KMS-11 (cell line): ENCODE results near the gene KLHL29.

Experiments used
- H2AFZ ChIP-seq: fragments of 200-600 bp; sonication (generic); 2 replicates; pipeline ENCODE4 v1.6.1; 2016; ENCODE audit warnings: antibody characterized with exemption, mixed run types, low read depth
- H3K27ac ChIP-seq: fragments of 200-600 bp; sonication (generic); 2 replicates; pipeline ENCODE4 v1.6.1; 2016; ENCODE audit warnings: mild to moderate bottlenecking, mixed run types
- H3K27me3 ChIP-seq: fragments of 200-600 bp; sonication (generic); 2 replicates; pipeline ENCODE4 v1.6.1; 2017; ENCODE audit warnings: mild to moderate bottlenecking, low read depth, mixed run types, moderate library complexity; ENCODE audit not compliant: insufficient read depth
- H3K36me3 ChIP-seq: fragments of 200-600 bp; sonication (generic); 2 replicates; pipeline ENCODE4 v1.6.1; 2017; ENCODE audit warnings: mild to moderate bottlenecking, mixed run types; ENCODE audit not compliant: insufficient read depth
- H3K4me1 ChIP-seq: fragments of 200-600 bp; sonication (generic); 2 replicates; pipeline ENCODE4 v1.6.1; 2016; ENCODE audit warnings: mild to moderate bottlenecking, low read depth, mixed run types; ENCODE audit not compliant: poor library complexity, severe bottlenecking
- H3K4me2 ChIP-seq: fragments of 200-600 bp; sonication (generic); 2 replicates; pipeline ENCODE4 v1.7.0; 2016; ENCODE audit warnings: mild to moderate bottlenecking, mixed run types
- H3K4me3 ChIP-seq: fragments of 200-600 bp; sonication (generic); IDR thresholded peaks from 2 replicates; pipeline ENCODE4 v1.6.1; 2017; ENCODE audit warnings: low read depth, low read length, mixed read lengths; ENCODE audit not compliant: insufficient read depth
- H3K79me2 ChIP-seq: fragments of 200-600 bp; sonication (generic); 2 replicates; pipeline ENCODE4 v1.6.1; 2016; ENCODE audit warnings: low read depth, mixed run types; ENCODE audit not compliant: insufficient read depth
- H3K9ac ChIP-seq: fragments of 200-600 bp; sonication (generic); 2 replicates; pipeline ENCODE4 v1.6.1; 2016; ENCODE audit warnings: mild to moderate bottlenecking, mixed run types
- H4K20me1 ChIP-seq: fragments of 200-600 bp; sonication (generic); 2 replicates; pipeline ENCODE4 v1.6.1; 2016; ENCODE audit warnings: mild to moderate bottlenecking, mixed run types; ENCODE audit not compliant: insufficient read depth
- TF ChIP-seq, protein P1 (sequence below): fragments of 200-600 bp; sonication (generic); conservative IDR thresholded peaks from 2 replicates; pipeline ENCODE4 v1.6.1; 2017; ENCODE audit warnings: low read depth, mild to moderate bottlenecking, antibody characterized with exemption, low read length, moderate library complexity, mixed read lengths

KLHL29 gene

DNA sequence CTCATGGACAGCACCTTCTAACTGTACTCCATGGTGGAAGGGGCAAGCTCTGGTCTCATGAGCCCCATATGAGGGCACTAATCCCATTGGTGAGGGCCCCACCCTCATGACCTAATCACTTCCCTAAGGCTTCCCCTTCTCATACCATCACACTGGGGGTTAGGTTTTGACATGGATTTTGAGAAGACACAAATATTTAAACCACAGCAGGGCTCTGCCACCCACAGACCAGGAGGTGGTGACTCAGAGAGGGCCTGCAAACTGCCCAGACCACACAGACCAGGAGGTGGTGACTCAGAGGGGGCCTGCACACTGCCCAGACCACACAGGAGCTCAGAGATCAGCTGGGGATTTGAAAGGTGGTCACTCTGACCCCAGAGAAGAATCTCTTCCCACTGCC, 222.0 kb downstream of the KLHL29 start:
- TF ChIP-seq, protein P1, sequence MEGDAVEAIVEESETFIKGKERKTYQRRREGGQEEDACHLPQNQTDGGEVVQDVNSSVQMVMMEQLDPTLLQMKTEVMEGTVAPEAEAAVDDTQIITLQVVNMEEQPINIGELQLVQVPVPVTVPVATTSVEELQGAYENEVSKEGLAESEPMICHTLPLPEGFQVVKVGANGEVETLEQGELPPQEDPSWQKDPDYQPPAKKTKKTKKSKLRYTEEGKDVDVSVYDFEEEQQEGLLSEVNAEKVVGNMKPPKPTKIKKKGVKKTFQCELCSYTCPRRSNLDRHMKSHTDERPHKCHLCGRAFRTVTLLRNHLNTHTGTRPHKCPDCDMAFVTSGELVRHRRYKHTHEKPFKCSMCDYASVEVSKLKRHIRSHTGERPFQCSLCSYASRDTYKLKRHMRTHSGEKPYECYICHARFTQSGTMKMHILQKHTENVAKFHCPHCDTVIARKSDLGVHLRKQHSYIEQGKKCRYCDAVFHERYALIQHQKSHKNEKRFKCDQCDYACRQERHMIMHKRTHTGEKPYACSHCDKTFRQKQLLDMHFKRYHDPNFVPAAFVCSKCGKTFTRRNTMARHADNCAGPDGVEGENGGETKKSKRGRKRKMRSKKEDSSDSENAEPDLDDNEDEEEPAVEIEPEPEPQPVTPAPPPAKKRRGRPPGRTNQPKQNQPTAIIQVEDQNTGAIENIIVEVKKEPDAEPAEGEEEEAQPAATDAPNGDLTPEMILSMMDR, result no peak
- Histone ChIP-seq H3K4me3 (no peak overlapping the region), H3K9ac (no peak overlapping the region), H2AFZ (no peak overlapping the region), H3K36me3 (no peaks in the 10 kb centered on the region), H3K27ac (no peak overlapping the region), H4K20me1 (no peaks in the 10 kb centered on the region), H3K27me3 (no peaks in the 10 kb centered on the region), H3K4me2 (no peak overlapping the region), H3K4me1 (no peaks in the 10 kb centered on the region), H3K79me2 (no peaks in the 10 kb centered on the region)

GRCh38 chr2:23607925-23608324, 222.9 kb downstream of the KLHL29 start:
- Histone ChIP-seq H3K4me1 (no peaks in the 10 kb centered on the region), H3K36me3 (no peaks in the 10 kb centered on the region), H3K4me3 (no peak overlapping the region), H3K79me2 (no peaks in the 10 kb centered on the region), H2AFZ (no peak overlapping the region), H3K9ac (no peak overlapping the region), H4K20me1 (no peaks in the 10 kb centered on the region), H3K27ac (no peak overlapping the region), H3K4me2 (no peak overlapping the region), H3K27me3 (no peaks in the 10 kb centered on the region)
- TF ChIP-seq, protein P1, result no peak

GRCh38 chr2:23609254-23609653, 224.3 kb downstream of the KLHL29 start:
- H3K27me3 ChIP-seq, result no peaks in the 10 kb centered on the region
- H3K4me1 ChIP-seq, result no peaks in the 10 kb centered on the region
- H3K79me2 ChIP-seq, result no peaks in the 10 kb centered on the region
- H3K27ac ChIP-seq, result no peak overlapping the region
- H3K36me3 ChIP-seq, result no peaks in the 10 kb centered on the region
- no peak overlapping the region for H2AFZ ChIP-seq
- no peaks in the 10 kb centered on the region for H4K20me1 ChIP-seq
- no peak overlapping the region for H3K4me3 ChIP-seq
- no peak overlapping the region for H3K9ac ChIP-seq
- no peak overlapping the region for H3K4me2 ChIP-seq
- TF ChIP-seq, protein P1, result no peak

DNA sequence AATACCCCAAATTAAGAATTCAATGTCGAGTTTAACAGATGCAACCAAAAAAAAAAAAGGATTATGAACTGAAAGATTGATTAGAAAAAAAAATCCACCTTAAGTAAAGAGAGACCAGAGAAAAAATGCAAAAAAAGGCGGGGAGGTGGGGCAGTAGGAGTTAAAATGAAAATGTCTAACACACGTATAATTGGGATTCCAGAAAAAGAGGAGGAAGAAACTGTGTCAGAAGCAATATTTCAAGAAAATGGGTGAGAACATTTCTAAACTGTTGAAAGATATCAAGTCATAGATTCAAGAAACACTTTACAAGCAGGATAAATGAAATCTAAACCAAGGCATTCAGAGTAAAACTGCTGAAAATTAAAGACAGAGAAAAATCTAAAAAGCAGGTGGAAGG, 226.9 kb downstream of the KLHL29 start:
- no peaks in the 10 kb centered on the region for H3K27me3 ChIP-seq
- no peak overlapping the region for H3K27ac ChIP-seq

More for the DNA sequence above, 226.9 kb downstream of the KLHL29 start:
- no peak overlapping the region for H3K9ac ChIP-seq
- H4K20me1 ChIP-seq, result no peaks in the 10 kb centered on the region
- no peaks in the 10 kb centered on the region for H3K79me2 ChIP-seq
- no peak overlapping the region for H3K4me2 ChIP-seq
- H3K4me3 ChIP-seq, result no peak overlapping the region
- TF ChIP-seq, protein P1, result no peak
- H3K4me1 ChIP-seq, result no peaks in the 10 kb centered on the region
- no peak overlapping the region for H2AFZ ChIP-seq
- H3K36me3 ChIP-seq, result no peaks in the 10 kb centered on the region
